Skin epidermis (tissue), 12 donors: Measurements from ENCODE around the gene ARL11.

Source experiments
- H3K27ac ChIP-seq, 21 experiments: fragments of 200-600 bp; sonication (generic) in 11 of 21; one replicate each; pipeline ENCODE4 v1.5.0; 2020; ENCODE audit warnings: mild to moderate bottlenecking in 3 of 21, inconsistent platforms in 2 of 21, moderate library complexity in 2 of 21
- H3K4me3 ChIP-seq, 7 experiments: fragments of 200-600 bp; sonication (generic) in 2 of 7; one replicate each; pipeline ENCODE4 v1.5.0; 2020; ENCODE audit warnings: inconsistent platforms in 2 of 7, mild to moderate bottlenecking in 2 of 7, moderate library complexity in 1 of 7

Gene ARL11

GRCh38 chr13:49678191-49678914, 50.0 kb downstream of the ARL11 start:
- no peak overlapping the region for H3K4me3 ChIP-seq

GRCh38 chr13:49679246-49679645, 50.9 kb downstream of the ARL11 start:
- H3K4me3 ChIP-seq = no peak overlapping the region
- H3K27ac ChIP-seq = no peak overlapping the region

More at GRCh38 chr13:49678191-49678914, 50.0 kb downstream of the ARL11 start:
- H3K27ac ChIP-seq = no peak overlapping the region

DNA sequence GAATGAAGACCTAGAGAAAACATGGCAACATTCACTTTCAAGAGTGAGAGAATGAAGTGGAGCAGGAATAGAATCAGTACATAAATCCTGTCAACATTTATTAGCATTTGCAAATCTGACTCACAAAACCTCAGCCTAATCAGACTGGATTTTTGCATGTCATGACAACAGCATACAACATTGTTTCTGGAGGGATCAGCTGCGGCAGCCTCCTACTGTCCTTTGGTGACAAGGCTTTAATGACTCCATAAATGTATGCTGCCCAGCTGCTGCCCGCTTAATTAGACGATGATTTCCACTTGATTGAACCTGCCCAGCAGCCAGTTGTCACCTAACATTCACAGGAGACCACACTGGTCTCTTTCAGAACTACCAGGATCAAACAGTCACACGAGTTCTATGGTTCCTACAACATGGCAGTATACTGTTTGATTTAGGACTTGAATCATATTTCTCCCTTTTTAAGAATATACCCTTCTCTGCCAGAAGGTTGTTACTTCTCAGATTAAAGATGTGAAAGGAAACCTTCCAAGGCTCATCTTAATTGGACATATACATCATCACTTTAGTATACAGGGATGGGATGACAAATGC, 53.6 kb downstream of the ARL11 start:
- Histone ChIP-seq H3K4me3 (no peak overlapping the region), H3K27ac (no peak overlapping the region)
